Measurements from ENCODE around the gene ALDH1A1. TPM values are rescaled to one million over a fixed set of nuclear protein-coding genes. Genes with fewer than 3 reads are reported as not detected.

The ALDH1A1 gene
- total RNA-seq, 2 experiments from 2014 or later = not detected

DNA sequence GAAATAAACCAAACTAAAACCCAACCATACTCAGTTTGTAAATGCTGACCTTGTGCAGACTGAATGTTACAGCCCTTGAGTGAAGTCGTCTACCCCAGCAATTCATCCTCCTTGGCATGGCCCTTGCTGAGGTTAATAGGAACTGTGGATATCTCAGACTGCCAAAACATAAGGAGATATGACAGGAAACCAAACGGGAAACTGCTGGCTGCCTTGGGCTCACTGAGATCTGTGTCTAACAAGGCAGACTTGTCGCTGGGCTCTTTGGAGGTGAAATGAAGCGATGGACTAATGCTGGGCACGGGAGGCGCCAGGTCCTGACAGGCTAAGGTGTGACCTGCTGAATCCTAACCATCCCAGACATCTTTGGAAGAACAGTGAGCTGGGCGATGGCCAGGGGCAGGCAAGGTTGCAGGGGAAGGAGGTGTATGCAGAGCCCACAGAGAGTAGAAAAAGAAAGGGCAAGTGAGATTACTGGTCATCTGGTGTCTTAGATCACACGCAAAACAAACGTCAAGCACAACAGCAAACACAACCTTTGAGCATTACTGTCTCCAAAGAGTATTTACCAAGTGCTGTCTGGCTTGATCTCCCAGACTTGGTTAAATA lies 44.6 kb upstream of the ALDH1A1 start:
- no peak overlapping the region for H3K4me2 ChIP-seq (ENCODE audit: low read length)
- no peak overlapping the region for H3K4me3 ChIP-seq (ENCODE audit: low read depth, low read length, poor library complexity, severe bottlenecking)
- H4K20me1 ChIP-seq (ENCODE audit: insufficient read depth, low read length) = no peaks in the 10 kb centered on the region
- no peak for DNase-seq (ENCODE audit: low spot score)
- no peak overlapping the region for H3K27ac ChIP-seq (ENCODE audit: low read depth, low read length, poor library complexity, severe bottlenecking)
- CTCF ChIA-PET (ENCODE audit: unreplicated experiment) = no interaction called here
- no peaks in the 10 kb centered on the region for H3K36me3 ChIP-seq (ENCODE audit: insufficient read depth, low read length)
- no peaks in the 10 kb centered on the region for H3K9me2 ChIP-seq (ENCODE audit: insufficient read depth, low read length)
- TF ChIP-seq, protein P1, sequence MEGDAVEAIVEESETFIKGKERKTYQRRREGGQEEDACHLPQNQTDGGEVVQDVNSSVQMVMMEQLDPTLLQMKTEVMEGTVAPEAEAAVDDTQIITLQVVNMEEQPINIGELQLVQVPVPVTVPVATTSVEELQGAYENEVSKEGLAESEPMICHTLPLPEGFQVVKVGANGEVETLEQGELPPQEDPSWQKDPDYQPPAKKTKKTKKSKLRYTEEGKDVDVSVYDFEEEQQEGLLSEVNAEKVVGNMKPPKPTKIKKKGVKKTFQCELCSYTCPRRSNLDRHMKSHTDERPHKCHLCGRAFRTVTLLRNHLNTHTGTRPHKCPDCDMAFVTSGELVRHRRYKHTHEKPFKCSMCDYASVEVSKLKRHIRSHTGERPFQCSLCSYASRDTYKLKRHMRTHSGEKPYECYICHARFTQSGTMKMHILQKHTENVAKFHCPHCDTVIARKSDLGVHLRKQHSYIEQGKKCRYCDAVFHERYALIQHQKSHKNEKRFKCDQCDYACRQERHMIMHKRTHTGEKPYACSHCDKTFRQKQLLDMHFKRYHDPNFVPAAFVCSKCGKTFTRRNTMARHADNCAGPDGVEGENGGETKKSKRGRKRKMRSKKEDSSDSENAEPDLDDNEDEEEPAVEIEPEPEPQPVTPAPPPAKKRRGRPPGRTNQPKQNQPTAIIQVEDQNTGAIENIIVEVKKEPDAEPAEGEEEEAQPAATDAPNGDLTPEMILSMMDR (conservative IDR thresholded peaks at IDR 0.05; ENCODE audit: low read length) = no peak
- TF ChIP-seq EZH2phosphoT487 (IDR thresholded peaks at IDR 0.05; ENCODE audit: borderline replicate concordance, low read depth, low read length) = no peak
- BruUV-seq (replicated peaks) = no TSS peak
- H3K9me3 ChIP-seq (ENCODE audit: low read length) = no peaks in the 10 kb centered on the region
- H3K4me1 ChIP-seq (ENCODE audit: insufficient read depth, low read length, poor library complexity, severe bottlenecking) = no peaks in the 10 kb centered on the region
- POLR2A ChIA-PET = no interaction called here
- H3K79me2 ChIP-seq (ENCODE audit: insufficient read depth, low read depth, low read length) = no peaks in the 10 kb centered on the region
- intact Hi-C loops (cut with micrococcal nuclease; ENCODE audit: unreplicated experiment) = no loop called here
- no peak overlapping the region for H2AFZ ChIP-seq (ENCODE audit: low read length)

DNA sequence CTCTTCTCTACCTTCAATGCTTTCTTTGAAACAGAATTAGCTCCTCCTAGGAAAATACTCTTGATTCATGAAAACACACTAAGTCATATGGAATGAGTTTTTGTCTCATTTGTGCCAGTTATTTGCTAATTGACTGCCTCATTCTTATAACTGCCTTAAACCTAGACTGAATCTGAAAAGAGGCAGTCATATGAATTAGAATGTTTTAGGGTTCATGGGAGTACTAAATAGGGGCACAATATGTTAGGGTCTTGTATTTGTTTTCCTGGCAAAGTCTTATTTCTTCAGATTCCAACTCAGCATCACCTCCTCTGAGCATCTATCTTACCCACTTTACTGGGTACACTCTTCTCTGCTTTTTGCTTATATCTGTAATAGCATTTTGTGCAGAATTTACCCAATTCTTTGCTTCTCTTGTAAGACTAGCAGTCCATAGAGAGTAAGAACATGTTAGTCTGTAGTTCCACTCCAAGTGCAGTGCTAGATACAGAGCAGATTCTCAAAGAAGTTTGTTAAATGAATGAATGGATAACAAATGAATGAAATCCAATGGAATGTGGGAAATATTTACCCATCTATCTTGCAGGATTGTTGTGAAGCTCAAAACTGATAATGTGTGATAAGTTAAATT lies 43.9 kb upstream of the ALDH1A1 start:
- Histone ChIP-seq H3K79me2 (ENCODE audit: insufficient read depth, low read depth, low read length) (no peaks in the 10 kb centered on the region), H3K36me3 (ENCODE audit: insufficient read depth, low read length) (no peaks in the 10 kb centered on the region), H3K9me3 (ENCODE audit: low read length) (no peaks in the 10 kb centered on the region), H4K20me1 (ENCODE audit: insufficient read depth, low read length) (no peaks in the 10 kb centered on the region), H3K27ac (ENCODE audit: low read depth, low read length, poor library complexity, severe bottlenecking) (no peak overlapping the region), H3K9me2 (ENCODE audit: insufficient read depth, low read length) (no peaks in the 10 kb centered on the region), H3K4me1 (ENCODE audit: insufficient read depth, low read length, poor library complexity, severe bottlenecking) (no peaks in the 10 kb centered on the region), H2AFZ (ENCODE audit: low read length) (no peak overlapping the region; the same call in 1 of the 2 replicates), H3K4me3 (ENCODE audit: low read depth, low read length, poor library complexity, severe bottlenecking) (no peak overlapping the region), H3K4me2 (ENCODE audit: low read length) (no peak overlapping the region)
- no TSS peak for BruUV-seq (replicated peaks)
- no peak for DNase-seq (ENCODE audit: low spot score)
- TF ChIP-seq, protein P1 (conservative IDR thresholded peaks at IDR 0.05; ENCODE audit: low read length) = no peak
- TF ChIP-seq EZH2phosphoT487 (IDR thresholded peaks at IDR 0.05; ENCODE audit: borderline replicate concordance, low read depth, low read length) = no peak
- ChIA-PET CTCF (ENCODE audit: unreplicated experiment) (no interaction called here), POLR2A (no interaction called here)
- intact Hi-C loops (cut with micrococcal nuclease; ENCODE audit: unreplicated experiment) = no loop called here

DNA sequence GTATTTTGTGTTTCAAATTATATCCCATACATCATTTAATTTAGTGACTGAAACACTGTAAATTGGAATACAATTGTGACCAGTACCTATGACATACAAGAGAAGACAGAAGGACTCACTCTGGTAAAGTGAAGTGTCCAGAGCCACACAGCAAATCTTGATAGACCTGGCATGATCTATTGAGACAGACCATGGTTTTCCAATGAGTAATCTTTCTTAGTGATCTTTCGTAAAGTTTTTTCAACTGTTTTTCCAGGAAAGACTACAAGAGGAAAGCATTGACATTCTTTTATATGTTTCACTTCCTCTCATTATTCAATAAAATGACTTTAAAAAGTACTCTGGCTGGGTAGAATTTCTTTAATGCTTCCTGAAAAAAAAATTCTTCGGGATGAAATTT lies 43.3 kb upstream of the ALDH1A1 start:
- Histone ChIP-seq H3K9me3 (ENCODE audit: low read length) (no peaks in the 10 kb centered on the region), H3K4me2 (ENCODE audit: low read length) (no peak overlapping the region), H3K79me2 (ENCODE audit: insufficient read depth, low read depth, low read length) (no peaks in the 10 kb centered on the region), H2AFZ (ENCODE audit: low read length) (no peak overlapping the region), H3K36me3 (ENCODE audit: insufficient read depth, low read length) (no peaks in the 10 kb centered on the region), H3K4me1 (ENCODE audit: insufficient read depth, low read length, poor library complexity, severe bottlenecking) (no peaks in the 10 kb centered on the region), H3K4me3 (ENCODE audit: low read depth, low read length, poor library complexity, severe bottlenecking) (no peak overlapping the region), H3K27ac (ENCODE audit: low read depth, low read length, poor library complexity, severe bottlenecking) (no peak overlapping the region), H4K20me1 (ENCODE audit: insufficient read depth, low read length) (no peaks in the 10 kb centered on the region), H3K9me2 (ENCODE audit: insufficient read depth, low read length) (no peaks in the 10 kb centered on the region)
- DNase-seq (ENCODE audit: low spot score) = no peak
- CTCF ChIA-PET (ENCODE audit: unreplicated experiment) = no interaction called here
- TF ChIP-seq EZH2phosphoT487 (IDR thresholded peaks at IDR 0.05; ENCODE audit: borderline replicate concordance, low read depth, low read length) = no peak
- TF ChIP-seq, protein P1 (conservative IDR thresholded peaks at IDR 0.05; ENCODE audit: low read length) = no peak
- POLR2A ChIA-PET = no interaction called here
- no TSS peak for BruUV-seq (replicated peaks)
- intact Hi-C loops (cut with micrococcal nuclease; ENCODE audit: unreplicated experiment) = no loop called here
